Measurements from ENCODE around the gene EWSR1.

The EWSR1 gene

DNA sequence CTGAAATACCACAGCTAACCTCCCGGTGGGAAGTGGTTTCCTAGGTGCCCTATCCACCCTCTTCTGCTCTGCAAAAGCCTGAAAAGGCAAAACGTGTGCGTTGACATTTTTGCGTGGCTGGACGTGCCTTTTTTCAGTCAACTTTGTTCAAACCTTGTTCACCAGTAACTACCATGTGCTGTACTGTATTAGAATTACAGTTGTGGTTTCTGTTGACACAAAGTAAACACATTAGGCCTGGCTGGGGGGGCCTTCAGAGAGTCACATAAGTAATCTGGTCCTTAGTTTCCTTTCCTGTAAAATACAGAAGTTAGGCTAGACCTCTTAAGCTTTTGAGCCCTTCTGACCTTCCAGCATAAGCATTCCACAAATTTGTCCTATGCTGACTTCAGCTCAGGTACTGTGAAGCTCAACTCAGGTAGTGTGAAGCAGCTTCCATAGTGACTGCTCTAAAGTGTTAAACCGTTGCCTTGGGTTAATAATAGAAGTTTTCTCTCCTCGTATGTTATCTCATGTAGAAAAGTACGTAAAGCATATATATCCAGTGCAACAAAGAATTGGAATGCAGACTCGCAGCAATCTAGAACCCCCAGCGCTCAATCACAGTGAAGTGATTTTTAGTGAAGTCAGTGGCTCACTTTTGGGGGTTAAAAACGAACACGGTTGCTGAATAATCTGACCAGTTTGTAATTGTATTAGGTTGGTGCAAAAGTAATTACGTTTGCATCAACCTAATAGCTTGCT lies 1.8 kb downstream of the EWSR1 start:
- DNase-seq, result no peak

DNA sequence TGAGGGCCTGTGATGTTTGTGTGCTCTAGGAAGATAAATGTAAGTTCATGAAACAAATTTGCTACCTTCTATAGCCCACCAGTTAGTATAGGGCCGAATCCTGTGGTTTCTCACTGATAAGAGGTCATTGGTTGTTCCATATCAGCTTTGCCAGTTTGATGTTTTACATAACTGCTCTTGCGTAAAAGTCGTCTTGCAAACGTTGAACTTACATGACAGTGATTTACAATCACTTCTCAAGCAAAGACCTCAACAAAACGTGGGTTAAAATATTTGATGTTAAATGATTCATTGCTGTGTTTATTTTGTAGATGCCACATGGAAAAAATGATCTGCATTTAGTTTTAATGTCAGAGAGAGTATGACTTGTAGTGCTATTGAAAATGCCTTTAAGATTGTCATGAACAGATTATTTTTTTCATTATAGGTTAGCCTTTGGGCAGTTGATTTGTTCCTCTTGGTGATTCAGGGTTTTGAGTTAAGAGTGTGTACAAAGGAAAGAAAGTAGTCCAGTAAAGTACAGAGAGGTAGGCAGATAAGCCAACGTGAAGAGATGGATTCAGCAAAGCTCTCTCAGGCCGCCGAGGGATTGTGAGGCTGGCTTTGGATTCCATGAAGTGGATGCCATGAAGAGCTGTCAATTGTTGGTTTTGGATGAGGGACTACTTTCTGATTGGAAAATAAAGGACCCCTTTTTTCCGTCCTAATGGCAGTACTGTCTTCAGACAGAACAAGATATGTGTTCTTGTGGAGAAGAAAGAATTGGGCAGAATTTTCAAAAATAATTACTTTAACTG lies 2.6 kb downstream of the EWSR1 start:
- DNase-seq, result no peak

DNA sequence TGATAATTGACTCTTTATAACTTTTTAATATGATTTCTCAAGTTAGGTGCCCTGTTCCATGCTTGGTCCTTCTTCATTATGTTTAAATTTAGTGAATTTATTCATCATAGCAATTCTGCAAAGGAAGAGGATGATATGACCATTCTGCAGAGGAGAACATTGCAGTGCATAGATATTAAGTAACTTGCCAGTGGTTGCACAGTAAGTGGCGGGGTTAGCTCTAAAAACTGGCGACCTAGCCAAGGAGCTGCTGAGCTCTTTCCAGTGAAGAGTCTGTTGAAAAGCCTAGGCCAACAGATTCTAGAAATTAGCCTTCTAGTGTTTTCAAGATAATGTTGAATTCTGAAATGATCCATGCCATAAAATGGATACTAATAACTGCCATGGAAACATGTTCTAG lies 4.6 kb downstream of the EWSR1 start:
- DNase-seq, result no peak

DNA sequence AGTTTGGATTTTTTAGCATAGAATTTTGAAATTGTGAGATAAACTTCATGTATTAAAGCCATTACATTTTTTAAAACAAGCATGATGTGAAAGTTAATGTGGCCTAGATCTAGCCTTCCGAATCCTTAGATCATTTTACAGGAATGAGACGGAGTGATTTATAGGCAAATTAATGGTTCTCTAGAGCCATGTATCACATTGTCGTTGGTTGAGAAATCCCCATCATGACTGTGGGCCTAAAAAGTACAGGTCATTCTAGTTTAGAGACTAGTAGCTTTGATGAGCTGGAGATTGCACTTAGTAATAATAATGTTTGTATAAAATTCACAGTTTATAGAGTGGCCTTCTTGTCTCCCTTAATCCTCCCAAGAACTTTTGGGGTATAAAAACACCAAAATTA lies 7.1 kb downstream of the EWSR1 start:
- no peak for DNase-seq

DNA sequence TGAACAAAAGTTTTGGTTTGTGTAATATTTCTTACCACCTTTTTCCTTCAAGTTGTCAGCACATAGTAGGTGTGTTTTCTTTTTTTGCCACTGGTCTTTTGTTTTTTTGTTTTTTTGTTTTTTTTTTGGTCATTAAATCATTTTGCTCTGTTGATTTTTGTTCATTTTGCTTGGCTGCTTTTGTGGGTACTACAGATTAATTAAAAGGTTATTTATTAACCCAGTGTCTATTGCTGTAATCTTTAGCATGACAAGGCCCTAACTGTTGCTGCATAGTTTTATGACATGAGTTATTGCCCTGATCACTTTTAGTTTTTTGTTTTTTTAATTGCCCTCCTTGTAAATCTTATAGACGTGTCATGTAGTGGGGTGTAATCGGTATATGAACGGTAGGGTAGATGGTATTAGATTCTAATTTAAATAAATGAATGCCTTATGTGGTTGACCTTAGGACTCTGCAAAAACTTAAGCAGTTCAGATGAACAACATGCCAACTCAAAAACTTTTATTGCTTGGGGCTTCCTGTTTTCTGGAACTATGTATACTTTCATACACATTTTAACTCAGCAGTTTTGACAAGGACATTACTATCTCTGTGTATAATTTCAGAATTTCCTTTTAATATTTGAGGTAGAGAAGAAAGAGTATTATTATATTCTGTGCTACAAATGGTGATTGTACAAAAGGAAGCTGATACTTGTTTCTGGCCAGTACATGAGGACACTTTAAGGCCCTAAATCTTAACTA lies 7.9 kb downstream of the EWSR1 start:
- DNase-seq, result no peak

DNA sequence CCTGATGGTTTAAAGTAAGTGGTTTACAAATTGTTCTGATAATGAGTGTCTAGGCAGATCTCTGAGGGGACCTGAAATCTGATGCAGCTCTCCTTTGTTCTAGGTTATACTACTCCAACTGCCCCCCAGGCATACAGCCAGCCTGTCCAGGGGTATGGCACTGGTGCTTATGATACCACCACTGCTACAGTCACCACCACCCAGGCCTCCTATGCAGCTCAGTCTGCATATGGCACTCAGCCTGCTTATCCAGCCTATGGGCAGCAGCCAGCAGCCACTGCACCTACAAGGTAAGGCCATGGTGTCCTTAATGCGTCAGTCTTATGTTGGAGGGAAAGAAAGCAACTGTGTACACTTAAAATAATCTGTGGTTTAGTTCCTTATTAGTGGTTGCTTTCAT lies 9.9 kb downstream of the EWSR1 start:
- no peak for DNase-seq

DNA sequence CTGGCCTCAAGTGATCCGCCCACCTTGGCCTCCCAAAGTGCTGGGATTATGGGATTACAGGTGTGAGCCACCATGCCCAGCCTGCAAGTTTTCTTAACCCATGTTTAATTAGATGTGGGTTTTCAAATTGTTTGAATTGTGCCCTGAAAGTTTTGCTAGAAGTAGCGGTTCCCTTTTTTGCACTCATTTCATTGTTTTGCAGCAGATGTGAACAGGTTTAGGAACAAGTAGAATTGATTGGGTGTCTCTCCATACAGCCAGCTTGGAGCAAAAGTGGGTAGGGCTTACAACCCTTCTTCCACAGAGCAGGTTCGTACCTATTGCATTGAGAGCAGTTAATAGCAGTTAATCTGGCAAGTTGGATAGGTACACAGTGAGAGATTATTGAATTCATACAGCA lies 16.1 kb downstream of the EWSR1 start:
- no peak for DNase-seq

DNA sequence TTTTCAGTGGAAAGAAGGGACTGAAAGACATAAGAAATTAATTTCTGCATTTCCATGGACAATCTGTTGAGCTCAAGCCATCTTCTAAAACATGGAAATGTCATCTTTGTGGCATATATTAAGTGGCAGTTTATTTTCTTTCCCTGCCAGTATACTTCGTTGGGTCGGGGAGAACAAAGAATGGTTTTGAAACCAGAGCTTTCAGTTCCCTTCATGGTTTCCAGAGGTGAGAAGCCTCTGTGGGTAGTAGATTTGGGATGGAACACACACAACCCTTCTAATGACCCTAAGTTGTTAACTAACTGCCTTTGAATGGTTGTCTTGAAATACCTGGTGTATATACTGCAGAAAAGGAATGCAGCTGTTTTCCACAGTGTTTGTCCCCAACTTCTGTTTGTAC lies 20.8 kb downstream of the EWSR1 start:
- no peak for DNase-seq

DNA sequence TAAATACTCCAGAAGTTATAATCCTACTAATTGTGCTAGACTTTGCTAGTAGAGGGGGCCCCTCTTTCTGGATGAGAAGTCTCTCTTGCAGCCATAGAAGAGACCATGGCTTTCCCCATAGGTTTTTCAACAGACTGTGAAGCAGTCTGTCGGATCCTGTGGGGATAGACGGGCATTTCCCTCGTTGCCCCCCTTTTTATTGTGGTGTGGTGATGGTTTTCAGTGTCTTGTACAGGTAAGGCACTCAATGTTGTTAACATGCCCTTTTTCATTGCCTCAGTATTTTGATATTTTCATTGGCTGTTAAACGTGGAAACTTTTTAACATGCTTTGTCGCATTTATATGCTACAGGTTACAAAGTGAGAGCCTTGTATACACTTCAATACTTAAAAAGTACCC lies 22.0 kb downstream of the EWSR1 start:
- DNase-seq, result no peak

DNA sequence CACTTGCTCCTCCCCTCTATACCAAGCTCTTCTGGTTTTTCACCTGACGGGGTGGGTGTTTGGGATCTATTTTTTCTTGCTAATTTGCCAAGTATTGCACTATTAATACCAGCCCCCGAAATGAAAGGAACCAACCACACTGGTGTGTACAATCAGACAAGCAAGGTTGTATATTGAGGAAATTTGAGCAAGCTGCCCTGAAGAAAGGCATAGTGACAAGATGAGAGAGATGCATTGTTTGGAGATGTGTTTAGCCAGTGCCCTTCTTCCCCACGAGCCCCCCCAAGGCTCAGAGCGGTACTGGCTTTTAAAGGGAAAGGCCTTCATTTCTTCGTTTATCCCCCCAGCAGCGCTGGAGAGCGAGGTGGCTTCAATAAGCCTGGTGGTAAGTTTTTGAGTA lies 23.1 kb downstream of the EWSR1 start:
- DNase-seq, result no peak

DNA sequence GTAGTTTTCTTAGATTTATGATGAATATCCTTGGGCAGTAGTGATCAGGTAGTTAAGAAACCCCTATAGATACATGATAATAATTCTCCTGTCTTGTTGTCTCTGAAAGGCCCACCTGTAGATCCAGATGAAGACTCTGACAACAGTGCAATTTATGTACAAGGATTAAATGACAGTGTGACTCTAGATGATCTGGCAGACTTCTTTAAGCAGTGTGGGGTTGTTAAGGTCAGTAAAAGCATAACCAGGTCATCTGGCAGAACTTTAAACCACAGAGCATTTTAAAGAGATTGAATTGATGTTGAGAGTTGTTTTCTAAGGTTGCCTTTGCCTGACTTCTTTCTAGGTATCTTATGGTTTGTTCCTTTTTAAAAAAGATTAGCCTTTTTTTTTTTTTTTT lies 24.3 kb downstream of the EWSR1 start:
- no peak for DNase-seq

DNA sequence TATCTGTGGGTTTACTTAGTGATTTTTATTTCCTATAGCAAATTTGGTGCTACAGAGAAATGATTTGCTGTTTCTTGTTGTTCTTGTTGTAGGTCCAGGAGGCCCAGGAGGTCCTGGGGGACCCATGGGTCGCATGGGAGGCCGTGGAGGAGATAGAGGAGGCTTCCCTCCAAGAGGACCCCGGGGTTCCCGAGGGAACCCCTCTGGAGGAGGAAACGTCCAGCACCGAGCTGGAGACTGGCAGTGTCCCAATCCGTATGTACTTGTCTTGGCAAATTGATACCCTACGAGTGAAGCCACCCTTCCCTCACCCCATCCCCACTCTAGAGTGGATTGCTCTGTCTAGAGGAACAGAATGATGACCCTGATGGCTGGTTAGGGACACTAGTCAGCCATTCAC lies 30.6 kb downstream of the EWSR1 start:
- DNase-seq, result no peak

DNA sequence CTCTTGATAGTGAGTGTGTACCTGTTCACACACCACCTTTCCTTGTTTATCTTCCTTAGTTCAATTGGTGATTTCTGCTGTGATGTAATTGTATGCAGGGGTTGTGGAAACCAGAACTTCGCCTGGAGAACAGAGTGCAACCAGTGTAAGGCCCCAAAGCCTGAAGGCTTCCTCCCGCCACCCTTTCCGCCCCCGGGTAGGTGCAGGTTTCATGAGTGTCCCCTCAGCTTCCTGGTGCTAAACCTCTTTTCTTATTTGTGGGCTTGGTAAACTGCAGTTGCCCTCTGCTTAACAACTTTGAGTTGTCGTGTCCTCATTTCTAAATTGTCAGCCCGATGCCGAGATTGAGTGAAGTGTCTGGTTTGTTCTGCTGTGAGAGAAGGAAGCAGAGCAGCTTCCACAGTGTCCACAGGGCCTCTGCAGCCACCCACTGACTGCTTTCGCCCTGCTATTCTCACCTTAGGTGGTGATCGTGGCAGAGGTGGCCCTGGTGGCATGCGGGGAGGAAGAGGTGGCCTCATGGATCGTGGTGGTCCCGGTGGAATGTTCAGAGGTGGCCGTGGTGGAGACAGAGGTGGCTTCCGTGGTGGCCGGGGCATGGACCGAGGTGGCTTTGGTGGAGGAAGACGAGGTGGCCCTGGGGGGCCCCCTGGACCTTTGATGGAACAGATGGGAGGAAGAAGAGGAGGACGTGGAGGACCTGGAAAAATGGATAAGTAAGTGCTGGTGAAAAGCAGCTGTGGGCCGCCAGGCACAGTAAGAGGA lies 31.2 kb downstream of the EWSR1 start:
- DNase-seq, result no peak

DNA sequence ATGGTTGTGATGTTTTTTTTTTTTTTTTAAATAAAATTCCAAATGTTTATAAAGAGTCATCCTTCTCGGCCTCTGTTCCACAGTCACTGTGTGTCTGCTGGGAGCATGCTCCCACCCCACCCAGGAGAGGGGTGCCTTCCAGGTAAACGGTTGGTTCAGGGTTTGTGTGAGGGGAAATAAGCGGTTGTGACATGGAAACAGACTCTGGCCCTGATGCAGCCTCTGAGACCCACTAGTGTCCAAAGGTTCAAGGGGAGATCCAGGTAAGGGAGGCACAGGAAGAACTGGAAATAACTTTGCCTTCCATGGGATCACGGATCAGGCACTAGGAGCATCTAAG lies 32.4 kb downstream of the EWSR1 start:
- no peak for DNase-seq

DNA sequence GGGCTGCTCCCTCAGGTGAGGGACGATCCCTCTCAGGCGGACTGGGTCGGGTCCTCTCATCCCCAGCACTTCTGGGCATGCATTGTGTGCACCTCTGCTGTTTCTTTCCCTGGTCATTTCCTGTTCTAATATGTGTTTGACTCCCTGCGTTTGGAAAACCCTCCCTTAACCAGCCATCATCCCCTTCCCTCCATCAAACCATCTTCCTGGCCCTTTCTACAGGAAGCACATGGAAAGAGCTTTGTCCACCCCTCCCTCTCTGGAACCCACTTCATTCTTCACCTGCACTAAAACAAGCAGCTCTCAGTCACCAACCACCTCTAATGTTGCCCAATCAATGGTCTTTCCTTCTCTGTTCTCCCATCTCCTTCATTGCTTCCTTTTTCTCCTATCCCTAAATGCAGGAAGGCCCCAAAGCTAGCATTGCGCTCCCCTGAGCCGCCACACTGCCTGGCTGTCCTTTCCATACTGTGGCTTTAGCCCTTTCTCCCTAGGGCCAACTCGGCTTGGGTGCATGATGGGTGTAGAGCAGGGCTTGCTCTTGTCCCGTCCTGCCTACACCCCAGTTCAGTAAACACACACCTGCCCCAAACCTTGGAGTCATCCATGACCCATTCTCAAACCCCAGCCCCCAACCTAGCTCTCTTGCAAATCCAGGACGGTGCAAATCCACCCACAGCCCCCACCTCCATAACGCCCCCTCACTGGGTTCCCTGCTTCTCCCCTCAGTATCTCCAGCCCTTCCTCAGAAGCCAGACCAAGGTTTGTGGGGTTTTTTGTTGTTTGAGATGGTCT lies 32.9 kb downstream of the EWSR1 start:
- no peak for DNase-seq

DNA sequence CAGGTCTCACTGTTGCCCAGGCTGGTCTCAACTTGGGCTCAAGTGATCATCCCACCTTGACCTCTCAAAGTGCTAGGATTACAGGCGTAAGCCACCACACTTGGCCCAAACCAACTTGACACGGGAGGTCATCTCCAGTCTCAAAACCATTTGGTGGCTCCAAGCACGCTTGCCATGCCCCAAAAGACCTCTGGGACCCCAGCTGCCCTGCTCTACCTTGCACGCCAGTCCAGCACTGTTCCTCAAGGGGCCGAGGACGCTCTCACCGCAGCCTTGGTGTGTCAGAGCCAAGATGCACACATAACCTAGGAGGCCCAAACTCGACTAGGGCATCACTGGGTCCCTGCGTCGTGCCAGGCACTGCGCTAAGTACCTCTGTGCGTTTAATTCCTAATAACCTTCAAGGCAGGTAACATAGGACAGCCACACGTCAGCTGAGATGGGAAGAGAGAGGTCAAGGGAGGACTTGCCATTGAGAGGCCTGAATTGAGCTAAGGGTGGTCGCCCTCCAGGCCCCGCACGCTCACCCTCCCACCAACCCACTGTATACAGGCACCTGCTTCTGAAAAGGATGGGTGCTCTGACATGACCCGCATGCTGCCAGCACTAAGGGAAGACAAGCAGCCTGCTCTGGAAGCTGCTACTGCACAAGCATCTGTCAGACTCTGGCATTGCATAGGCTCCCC lies 33.8 kb downstream of the EWSR1 start:
- no peak for DNase-seq

DNA sequence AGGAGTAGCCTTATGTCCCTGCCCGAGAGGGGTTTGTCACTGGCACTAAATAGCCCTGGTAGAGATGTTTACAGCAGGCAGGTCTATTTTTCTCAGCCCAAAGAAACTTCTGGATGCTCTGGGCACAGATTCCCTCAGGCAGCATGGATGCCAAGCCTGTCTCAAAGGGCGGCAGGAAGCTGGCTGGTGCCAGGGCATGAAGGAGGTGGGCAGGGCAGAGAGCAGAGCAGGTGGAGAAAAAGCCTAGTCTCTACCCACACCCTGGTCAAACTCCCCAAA lies 34.3 kb downstream of the EWSR1 start:
- no peak for DNase-seq

DNA sequence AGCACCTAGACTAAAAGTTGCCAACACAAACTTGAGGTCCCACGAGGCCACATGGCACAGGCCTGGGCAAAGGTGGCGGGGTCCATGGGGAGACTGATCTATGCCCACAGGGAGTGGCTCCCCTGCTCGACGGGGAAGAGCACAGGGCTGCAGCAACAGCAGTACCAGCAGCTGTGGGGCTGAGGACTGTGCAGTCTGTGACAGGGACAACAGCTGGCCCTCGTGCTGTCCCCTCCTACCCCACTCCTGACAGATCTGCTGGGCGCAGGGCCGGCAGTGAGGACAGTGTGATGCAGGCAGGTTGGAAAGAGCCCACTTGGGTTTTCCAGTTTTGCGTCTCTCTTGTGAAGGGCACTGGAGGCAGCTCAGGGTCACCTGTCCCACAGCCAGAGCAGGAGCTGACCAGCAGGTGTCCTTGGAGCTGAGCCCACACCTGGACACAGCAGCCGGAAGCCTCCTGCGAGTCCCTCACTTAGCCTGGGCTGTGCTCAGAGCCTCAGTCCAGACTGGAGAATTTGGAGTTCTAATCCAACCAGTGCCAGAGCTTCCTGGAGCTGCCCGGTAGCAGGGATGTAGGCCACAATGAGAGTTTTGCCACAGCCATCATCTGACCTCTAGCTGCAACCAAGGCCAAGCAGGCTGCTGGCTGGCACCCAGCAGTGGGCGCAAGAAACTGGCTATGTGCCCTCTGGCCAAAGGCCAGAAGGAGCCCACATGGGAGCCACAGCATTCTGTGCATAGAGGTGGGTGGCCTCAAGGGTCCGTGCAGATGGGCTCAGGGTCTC lies 34.8 kb downstream of the EWSR1 start:
- DNase-seq, result no peak

DNA sequence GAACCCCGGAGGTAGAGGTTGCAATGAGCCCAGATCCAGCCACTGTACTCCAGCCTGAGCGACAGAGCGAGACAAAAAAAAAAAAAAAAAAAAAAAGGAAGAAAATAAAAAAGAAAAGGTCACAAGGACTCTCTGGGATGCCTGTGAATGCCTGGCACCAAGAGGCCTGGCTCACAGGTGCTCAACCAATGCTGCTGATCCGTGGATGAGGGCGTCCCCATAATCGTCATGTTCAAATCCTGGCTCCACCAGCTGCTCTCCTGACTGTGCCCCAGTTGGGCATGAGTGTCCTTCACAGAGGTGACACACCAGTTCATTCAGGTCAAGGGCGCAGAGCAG lies 37.7 kb downstream of the EWSR1 start:
- no peak for DNase-seq

DNA sequence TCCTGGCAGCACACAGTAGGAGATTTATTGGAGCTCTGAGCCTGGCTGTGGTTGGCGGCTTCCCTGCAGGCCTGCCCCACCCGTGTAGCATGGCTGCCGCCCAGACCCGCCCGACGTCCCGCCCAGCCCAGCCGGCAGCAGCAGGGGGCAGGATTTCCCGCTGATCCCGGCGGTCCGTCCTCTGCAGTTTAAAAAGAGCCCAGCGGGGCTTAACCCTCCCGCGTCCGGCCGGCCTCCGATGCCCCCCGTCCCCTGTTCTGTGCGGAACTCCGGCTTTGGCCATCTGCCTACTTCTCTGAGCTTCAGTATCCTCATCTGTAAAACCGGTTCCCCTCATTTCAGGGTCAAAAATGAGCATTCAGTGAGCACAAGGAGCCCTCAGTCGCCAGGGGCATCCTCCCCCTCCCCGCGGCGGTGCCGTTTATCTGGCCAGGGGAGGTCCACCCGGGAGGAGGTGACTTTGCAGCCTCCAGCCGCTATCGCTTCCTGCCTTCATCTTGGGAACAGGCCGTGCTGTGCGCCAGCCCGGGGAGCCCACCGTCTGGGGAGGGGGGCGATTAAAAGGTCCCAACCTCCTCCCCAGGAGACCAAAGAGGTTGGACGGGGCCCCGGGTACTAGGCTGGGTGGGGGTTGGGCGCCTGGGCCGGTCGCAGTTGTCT lies 38.2 kb downstream of the EWSR1 start, which contains the start of gene GAS2L1:
Gene GAS2L1 (plus strand): TSS at position 476 of the 660 bp plus-strand sequence. CDS start 1,456 bp downstream, outside the sequence.
- no peak for DNase-seq

All from activated CD4-positive, alpha-beta T cell treated with anti-CD3 and anti-CD28 coated beads, Interleukin-2, amount 50 U/mL, for 4 hours (primary cell).